ENCODE data around the gene KCNK7.
A peak's percentile ranks its signal among the peaks of the same experiment; 100 is the strongest.

The KCNK7 gene

GRCh38 chr11:65585396-65586246 lies 10.0 kb downstream of the KCNK7 start:
- DNase-seq, result no peak

GRCh38 chr11:65584723-65585171 lies 10.9 kb downstream of the KCNK7 start:
- DNase-seq, result no peak

GRCh38 chr11:65584106-65584505 lies 11.5 kb downstream of the KCNK7 start:
- no peak for DNase-seq

- DNase-seq, result no peak
Measured at GRCh38 chr11:65583589-65583988, 12.0 kb downstream of the KCNK7 start.

GRCh38 chr11:65581928-65582327 lies 13.7 kb downstream of the KCNK7 start:
- no peak for DNase-seq

GRCh38 chr11:65580756-65581155 lies 14.8 kb downstream of the KCNK7 start:
- no peak for DNase-seq

- no peak for DNase-seq
Measured at GRCh38 chr11:65580031-65580692, 15.4 kb downstream of the KCNK7 start.

GRCh38 chr11:65579291-65579690 lies 16.3 kb downstream of the KCNK7 start:
- no peak for DNase-seq

GRCh38 chr11:65578667-65579066 lies 16.9 kb downstream of the KCNK7 start:
- DNase-seq, result no peak

GRCh38 chr11:65578134-65578533 lies 17.5 kb downstream of the KCNK7 start:
- no peak for DNase-seq

- DNase-seq, result no peak
Measured at GRCh38 chr11:65577756-65578109, 17.9 kb downstream of the KCNK7 start.

GRCh38 chr11:65576867-65577755 lies 18.5 kb downstream of the KCNK7 start:
- DNase-seq, result no peak

- no peak for DNase-seq
Measured at GRCh38 chr11:65576232-65576866, 19.3 kb downstream of the KCNK7 start.

GRCh38 chr11:65575568-65576231 lies 19.9 kb downstream of the KCNK7 start, which contains the start of gene EHBP1L1:
TSS of gene EHBP1L1 (plus strand) at chr11:65576053. CDS start at chr11:65576303, 250 bp downstream.
- DNase-seq, result peak; percentile 85

GRCh38 chr11:65574811-65575567 lies 20.6 kb downstream of the KCNK7 start:
- DNase-seq, result no peak

GRCh38 chr11:65574109-65574810 lies 21.3 kb downstream of the KCNK7 start:
- DNase-seq, result peak; percentile 97

- no peak for DNase-seq
Measured at GRCh38 chr11:65573391-65574079, 22.1 kb downstream of the KCNK7 start.

- DNase-seq, result peak; percentile 90
Measured at GRCh38 chr11:65572356-65573051, 23.1 kb downstream of the KCNK7 start, which contains the start of gene FAM89B. TSS of gene FAM89B (plus strand) at chr11:65572538. CDS start at chr11:65572670, 132 bp downstream.

GRCh38 chr11:65571940-65572339 lies 23.7 kb downstream of the KCNK7 start:
- no peak for DNase-seq

Data from activated CD4-positive, alpha-beta T cell treated with anti-CD3 and anti-CD28 coated beads, Interleukin-2, amount 50 U/mL, for 16 hours (primary cell).